AG04450 (cell line): ENCODE data around the gene FAXC. TPM values are rescaled to one million over a fixed set of nuclear protein-coding genes. Genes with fewer than 3 reads are reported as not detected.

Experiments
- CTCF ChIA-PET: fragments of 300-600, 350-600 bp; formaldehyde crosslinking; extraction: SDS; loops from one replicate; lab custom pipeline; 2022; ENCODE audit warnings: antibody characterized with exemption, inconsistent platforms; lab: Charles Lee
- POLR2A ChIA-PET: fragments of 350-600 bp; formaldehyde crosslinking; extraction: SDS; loops from one replicate; lab custom pipeline; 2021; ENCODE audit warnings: antibody characterized with exemption, inconsistent platforms; lab: Yijun Ruan, JAX
- DNase-seq: peaks from one replicate; pipeline ENCODE4 v3.0.0-alpha.2; 2011; ENCODE audit warnings: low read depth, low spot score
- H3K27ac ChIP-seq: one replicate; pipeline ENCODE4 v1.5.1; 2012; ENCODE audit warnings: low read depth, low read length, control low read depth
- H3K27me3 ChIP-seq: one replicate; pipeline ENCODE4 v1.6.0; 2012; ENCODE audit warnings: low read length; ENCODE audit not compliant: control insufficient read depth, insufficient read depth
- H3K4me3 ChIP-seq: 2 replicates; pipeline ENCODE4 v1.5.1; 2011; ENCODE audit warnings: mild to moderate bottlenecking, low read depth, low read length, control low read depth
- H3K9me3 ChIP-seq: 2 replicates; pipeline ENCODE4 v1.5.1; 2012; ENCODE audit warnings: low read length; ENCODE audit not compliant: control insufficient read depth, insufficient read depth
- CTCF ChIP-seq: IDR thresholded peaks from 2 replicates; pipeline ENCODE4 v1.5.1; 2011; ENCODE audit warnings: low read depth, low read length, control low read depth, inconsistent platforms
- polyA plus RNA-seq: library from polyadenylated mRNA; depleted of rRNA; stranded (reverse); fragments of >200 nt; gene quantifications from 2 replicates; pipeline ENCODE4 v1.2.3, GENCODE V29; 2011

The FAXC gene
- polyA plus RNA-seq, 1 experiment = 8.4 TPM

- TF ChIP-seq CTCF = no peak
- ChIA-PET POLR2A (no interaction called here), CTCF (no interaction called here)
- no peak for DNase-seq
- H3K9me3 ChIP-seq = no peaks in the 10 kb centered on the region
- H3K27ac ChIP-seq = no peak overlapping the region
- H3K4me3 ChIP-seq = no peak overlapping the region
- no peaks in the 10 kb centered on the region for H3K27me3 ChIP-seq
Measured at GRCh38 chr6:99297415-99297814, 52.1 kb downstream of the FAXC start.

- no peaks in the 10 kb centered on the region for H3K27me3 ChIP-seq
- no peak for DNase-seq
- no peak overlapping the region for H3K4me3 ChIP-seq
- CTCF ChIA-PET = no interaction called here
- H3K27ac ChIP-seq = no peak overlapping the region
- no peaks in the 10 kb centered on the region for H3K9me3 ChIP-seq
- POLR2A ChIA-PET = no interaction called here
- TF ChIP-seq CTCF = no peak
Measured at GRCh38 chr6:99297006-99297405, 52.5 kb downstream of the FAXC start.

- no peak overlapping the region for H3K27ac ChIP-seq
- TF ChIP-seq CTCF = no peak
- DNase-seq = no peak
- no peaks in the 10 kb centered on the region for H3K9me3 ChIP-seq
- POLR2A ChIA-PET = no interaction called here
- no peaks in the 10 kb centered on the region for H3K27me3 ChIP-seq
- H3K4me3 ChIP-seq = no peak overlapping the region
- CTCF ChIA-PET = interaction anchor here (1.9 kb wide), 1 partner anchor 34 kb away, joined by 5 read pairs; no protein-coding TSS in a partner anchor
Measured at GRCh38 chr6:99296261-99296660, 53.2 kb downstream of the FAXC start.

GRCh38 chr6:99295276-99295675 is 54.2 kb downstream of the FAXC start:
- Histone ChIP-seq H3K27ac (no peak overlapping the region), H3K4me3 (no peak overlapping the region), H3K27me3 (no peaks in the 10 kb centered on the region), H3K9me3 (no peaks in the 10 kb centered on the region)
- POLR2A ChIA-PET = no interaction called here
- CTCF ChIA-PET = interaction anchor here (1.9 kb wide), 1 partner anchor 35 kb away, joined by 5 read pairs; no protein-coding TSS in a partner anchor
- no peak for DNase-seq
- no peak for TF ChIP-seq CTCF

- CTCF ChIA-PET = interaction anchor here (1.9 kb wide), 1 partner anchor 35 kb away, joined by 5 read pairs; no protein-coding TSS in a partner anchor
Measured at GRCh38 chr6:99294786-99295185, 54.7 kb downstream of the FAXC start.

More at GRCh38 chr6:99294786-99295185, 54.7 kb downstream of the FAXC start:
- no peak for TF ChIP-seq CTCF
- no peak for DNase-seq
- H3K9me3 ChIP-seq = no peaks in the 10 kb centered on the region
- H3K27me3 ChIP-seq = no peaks in the 10 kb centered on the region
- no peak overlapping the region for H3K4me3 ChIP-seq
- H3K27ac ChIP-seq = no peak overlapping the region
- POLR2A ChIA-PET = no interaction called here
